K562 (cell line): ENCODE results near the gene TEAD3. TPM values are rescaled to one million over a fixed set of nuclear protein-coding genes. Genes with fewer than 3 reads are reported as not detected.

Source experiments
- ATAC-seq: fragments of 200-7000 bp; cut with Tn5 transposase; 3 replicates; pipeline ENCODE4 v1.9.1; 2020; ENCODE audit warnings: moderate library complexity
- BruUV-seq: library from RNA; stranded (reverse); fragments of 400-500 nt; replicated peaks from 2 replicates; lab custom pipeline; 2021; lab: Mats Ljungman, UMichigan
- CTCF ChIA-PET: fragments of 300-600 bp; formaldehyde crosslinking; extraction: SDS; loops from one replicate; lab custom pipeline; 2021; ENCODE audit warnings: low intra/inter-chr PET ratio; lab: Yijun Ruan, JAX
- POLR2A ChIA-PET: fragments of 300-600, 350-650 bp; sonication (Branson Sonifier 250); formaldehyde crosslinking; extraction: SDS; loops from one replicate; lab custom pipeline; 2021; ENCODE audit warnings: antibody characterized with exemption, inconsistent platforms; lab: Yijun Ruan, JAX
- DNase-seq, 4 experiments: peaks; one replicate each; pipeline versions ENCODE4 v3.0.0 to v3.0.0-alpha.2; 2011 to 2018; ENCODE audit warnings: low spot score in 3 of 4, mixed read lengths in 3 of 4; ENCODE audit errors: extremely low read depth in 1 of 4
- FAIRE-seq: peaks from 2 replicates; lab custom pipeline; 2011; peaks lifted over from hg19 to GRCh38; lab: Jason Lieb, UNC
- H2AFZ ChIP-seq: 2 replicates; pipeline ENCODE4 v1.6.0; 2011; ENCODE audit warnings: low read depth, low read length, control low read depth, inconsistent platforms
- H3K27ac ChIP-seq: fragments of 200-600 bp; 3 replicates; pipeline ENCODE4 v1.8.0; 2011; ENCODE audit warnings: low read depth, mild to moderate bottlenecking, control low read depth, inconsistent platforms, low read length, moderate library complexity, mixed read lengths; ENCODE audit errors: extremely low read depth
- H3K27me3 ChIP-seq, 2 experiments: fragments of 300-600 bp in 1 of 2; 2 replicates in 1 of 2; 3 replicates in 1 of 2; pipeline versions ENCODE4 v1.6.0 to v1.8.0; 2011; ENCODE audit warnings: inconsistent platforms in 2 of 2, low read length in 2 of 2, mild to moderate bottlenecking in 1 of 2, mixed read lengths in 1 of 2, moderate library complexity in 1 of 2; ENCODE audit not compliant: control insufficient read depth in 2 of 2, insufficient read depth in 2 of 2
- H3K36me3 ChIP-seq: fragments of 300-600 bp; 3 replicates; pipeline ENCODE4 v1.8.0; 2011; ENCODE audit warnings: mild to moderate bottlenecking, low read length, inconsistent platforms; ENCODE audit not compliant: control insufficient read depth, insufficient read depth
- H3K4me1 ChIP-seq, 2 experiments: fragments of 200-600 bp in 1 of 2; replicated peaks in 1 of 2; 2 replicates in 1 of 2; 3 replicates in 1 of 2; pipeline versions ENCODE4 v1.5.1 to v1.8.0; 2011; ENCODE audit warnings: inconsistent platforms in 2 of 2, low read length in 2 of 2, mild to moderate bottlenecking in 1 of 2, mixed read lengths in 1 of 2, moderate library complexity in 1 of 2; ENCODE audit not compliant: control insufficient read depth in 2 of 2, insufficient read depth in 2 of 2
- H3K4me2 ChIP-seq: 2 replicates; pipeline ENCODE4 v1.6.1; 2011; ENCODE audit warnings: low read length, control low read depth, inconsistent platforms, mixed read lengths; ENCODE audit not compliant: insufficient read depth
- H3K4me3 ChIP-seq: fragments of 200-600 bp; sonication (generic), shearing (Covaris generic); 2 replicates; pipeline ENCODE4 v1.5.1; 2016; ENCODE audit warnings: control low read depth, inconsistent platforms
- H3K79me2 ChIP-seq: fragments of 200-600 bp; 3 replicates; pipeline ENCODE4 v1.8.0; 2011; ENCODE audit warnings: low read length, inconsistent platforms; ENCODE audit not compliant: control insufficient read depth, insufficient read depth
- H3K9ac ChIP-seq, 2 experiments: 2 replicates each; pipeline versions ENCODE4 v1.6.0 to v1.6.1; 2011; ENCODE audit warnings: low read depth in 2 of 2, low read length in 2 of 2, control low read depth in 1 of 2, inconsistent platforms in 1 of 2, mild to moderate bottlenecking in 1 of 2, mixed read lengths in 1 of 2; ENCODE audit not compliant: insufficient read depth in 1 of 2
- H3K9me1 ChIP-seq: one replicate; pipeline ENCODE4 v1.6.0; 2011; ENCODE audit warnings: inconsistent platforms, mild to moderate bottlenecking, low read length, moderate library complexity; ENCODE audit not compliant: control insufficient read depth, insufficient read depth
- H3K9me3 ChIP-seq: replicated peaks from 2 replicates; pipeline ENCODE4 v1.5.1; 2011; ENCODE audit warnings: low read depth, low read length, inconsistent platforms; ENCODE audit not compliant: control insufficient read depth, insufficient read depth
- H4K20me1 ChIP-seq: replicated peaks from 2 replicates; pipeline ENCODE4 v1.6.1; 2011; ENCODE audit warnings: low read length, inconsistent platforms, mixed read lengths; ENCODE audit not compliant: control insufficient read depth, insufficient read depth
- CBX5 ChIP-seq: IDR thresholded peaks from 2 replicates; pipeline ENCODE4 v1.6.1; 2014; ENCODE audit warnings: low read depth, borderline replicate concordance
- CREM ChIP-seq: IDR thresholded peaks from 2 replicates; pipeline ENCODE4 v1.6.1; 2014; ENCODE audit warnings: antibody characterized with exemption, low read depth
- GTF2A2 ChIP-seq: IDR thresholded peaks from 2 replicates; pipeline ENCODE4 v1.6.1; 2016; ENCODE audit warnings: mild to moderate bottlenecking, missing genetic modification characterization, missing compliant biosample characterization
- HMBOX1 ChIP-seq: sonication (generic); IDR thresholded peaks from 2 replicates; pipeline ENCODE4 v1.6.1; 2016
- MBD1 ChIP-seq: fragments of 250-450 bp; sonication (Bioruptor Pico); IDR thresholded peaks from 2 replicates; pipeline ENCODE4 v1.8.0; 2022; ENCODE audit warnings: inconsistent platforms
- MEF2A ChIP-seq: IDR thresholded peaks from 2 replicates; pipeline ENCODE4 v1.6.1; 2011; ENCODE audit warnings: low read depth, mild to moderate bottlenecking, low read length, moderate library complexity; ENCODE audit not compliant: control insufficient read depth
- MYNN ChIP-seq, 2 experiments: sonication (generic); formaldehyde crosslinking in 1 of 2; IDR thresholded peaks; 2 replicates each; pipeline versions ENCODE4 v1.5.0 to v1.6.1; 2016 to 2020; ENCODE audit warnings: antibody characterized with exemption in 1 of 2, missing genetic modification reagents in 1 of 2
- NCOA1 ChIP-seq: fragments of 450-650 bp; IDR thresholded peaks from 2 replicates; pipeline ENCODE4 v1.6.1; 2016; ENCODE audit warnings: low read depth
- SETDB1 ChIP-seq: IDR thresholded peaks from one replicate; pipeline ENCODE4 v1.6.1; 2012; ENCODE audit warnings: low read length, control low read depth, inconsistent platforms
- ZBTB8A ChIP-seq: fragments of 450-650 bp; IDR thresholded peaks from 2 replicates; pipeline ENCODE4 v1.6.1; 2018; ENCODE audit warnings: mild to moderate bottlenecking, moderate library complexity; ENCODE audit not compliant: partially characterized antibody
- WGBS: fragments of 100-300 bp; shearing (Covaris generic); methylation state at CpG from one replicate; pipeline ENCODE4 v1.1.6; 2016; ENCODE audit warnings: low coverage, mixed read lengths; ENCODE audit not compliant: insufficient coverage; ENCODE audit errors: missing lambda C conversion rate; 5-methylcytosine and 5-hydroxymethylcytosine counted together
- in situ Hi-C: fragments of 300-500 bp; cut with MboI; formaldehyde crosslinking; loops from 4 replicates; pipeline ENCODE4 v1.15.0; 2018; ENCODE audit warnings: inconsistent platforms, mixed read lengths
- intact Hi-C: fragments of 100-400 bp; cut with micrococcal nuclease; formaldehyde crosslinking; loops from 2 replicates; pipeline ENCODE4 v1.14.2; 2022
- polyA plus RNA-seq, 8 experiments: library from polyadenylated mRNA; depleted of rRNA in 4 of 8; stranded (reverse) in 5 of 8; unstranded in 3 of 8; fragments of >200 nt; fragmentation: Nextera tagmentation in 2 of 8; fragmentation: Illumina TruSeq in 1 of 8; extraction: Ambion mirVana in 2 of 8; extraction: Trizol in 1 of 8; gene quantifications; 2 replicates each; pipeline versions ENCODE4 v1.2.1 to v1.2.3, GENCODE V29; 2011 to 2014; ENCODE audit warnings: inconsistent platforms in 1 of 8, missing spikeins in 1 of 8
- total RNA-seq, 7 experiments: library from RNA; depleted of rRNA in 6 of 7; stranded (reverse); fragments of >200 nt in 6 of 7; fragmentation: Illumina TruSeq in 2 of 7; extraction: Trizol in 2 of 7; gene quantifications; 2 replicates each; pipeline versions ENCODE4 v1.2.1 to v1.2.3, GENCODE V29; 2011 to 2021; ENCODE audit warnings: low replicate concordance in 1 of 7

Gene TEAD3
- total and polyA plus RNA-seq, 9 of the 15 experiments (the other 6 are each of a cell fraction or from before 2014, with no cell fraction given): 0.63 to 13.2 (median 3.3) TPM

DNA sequence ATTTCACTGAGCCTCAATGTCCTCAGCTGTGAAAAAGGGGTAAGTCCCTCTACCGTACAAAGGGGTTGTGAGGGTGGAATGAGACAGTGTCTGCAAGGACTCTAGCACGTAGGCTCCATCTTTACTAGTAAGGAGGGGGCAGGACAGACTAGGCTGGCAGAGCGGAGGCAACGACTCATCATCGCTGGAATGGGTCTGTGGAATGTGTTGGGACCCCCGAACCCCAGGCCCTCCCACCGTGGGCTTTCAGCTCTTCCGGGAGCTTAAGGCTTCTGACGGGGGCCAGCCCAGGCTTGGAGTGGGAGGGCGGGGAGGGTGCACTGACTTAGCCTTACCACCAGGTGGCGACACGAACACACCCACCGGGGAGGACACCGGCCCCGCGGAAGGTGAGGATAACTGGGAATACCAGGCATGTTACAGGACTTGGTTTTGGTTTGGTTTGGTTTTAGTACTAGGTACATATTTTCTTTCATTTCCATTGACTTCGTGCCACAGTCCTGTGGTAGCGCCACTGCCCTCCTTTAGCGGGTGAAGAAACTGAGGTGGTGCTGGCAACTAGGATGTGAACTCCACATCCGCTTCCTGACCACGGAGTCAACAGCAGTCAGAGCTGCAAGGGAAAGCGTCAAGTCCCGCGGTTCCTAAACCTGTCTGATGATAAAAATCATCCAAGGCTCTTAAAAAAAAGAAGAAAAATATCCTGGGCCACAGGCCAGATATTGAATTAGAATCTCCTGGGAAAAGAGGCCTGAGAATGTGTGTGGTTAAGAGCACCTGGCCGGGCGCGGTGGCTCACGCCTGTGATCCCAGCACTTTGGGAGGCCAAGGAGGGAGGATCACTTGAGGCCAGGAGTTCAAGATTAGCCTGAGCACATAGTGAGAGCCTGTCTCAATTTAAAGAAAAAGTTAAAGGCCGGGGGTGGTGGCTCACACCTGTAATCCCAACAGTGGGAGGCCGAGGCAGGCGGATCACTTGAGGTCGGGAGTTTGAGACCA is 26.1 kb upstream of the TEAD3 start:
- DNase-seq: peak; percentile 82 to 96 (median 92)
- WGBS: 26% methylated on average over 32 of the region's 32 CpGs
- Histone ChIP-seq H3K27me3 (peaks cover 21 to 46% of the 10 kb centered on the region in 2 experiments), H3K79me2 (no peaks in the 10 kb centered on the region), H4K20me1 (no peaks in the 10 kb centered on the region), H3K27ac (no peak overlapping the region), H3K4me2 (peak overlapping the region; percentile 42; the same call in 1 of the 2 replicates), H3K4me1 (peaks cover 0 to 3% of the 10 kb centered on the region in 2 experiments; a peak in 2 of 5 replicates), H2AFZ (peak overlapping the region; percentile 79), H3K4me3 (no peak overlapping the region), H3K9me3 (no peaks in the 10 kb centered on the region), H3K9me1 (no peaks in the 10 kb centered on the region), H3K36me3 (no peaks in the 10 kb centered on the region), H3K9ac (no peak overlapping the region)
- in situ Hi-C loops (loop anchor here (5.0 kb wide), 1 partner anchor 214 kb away; the partner anchor contains the start of gene ARMC12), intact Hi-C loops (loop anchor here (1.0 to 10.0 kb wide), 6 partner anchors 29 to 572 kb away; partner anchors contain the start of genes ARMC12 and DEF6)
- CTCF ChIA-PET: interaction anchor here (0.7 to 3.5 kb wide), 7 partner anchors 29 to 235 kb away, joined by 3 to 42 read pairs (median 4); partner anchors contain the start of gene ARMC12
- BruUV-seq: no TSS peak
- ATAC-seq: peak; percentile 92
- POLR2A ChIA-PET: interaction anchor here (0.5 to 0.7 kb wide), 2 partner anchors 13 to 555 kb away, joined by 3 read pairs; no protein-coding TSS in a partner anchor
- FAIRE-seq: peak; percentile 94
- no peak for TF ChIP-seq MEF2A
- peak; percentile 37; the same call in 1 of the 2 replicates for TF ChIP-seq CREM
- TF ChIP-seq ZBTB8A: no peak
- TF ChIP-seq MYNN (IDR thresholded peaks at IDR 0.05): peak; percentile 51; the same call in 1 of the 2 replicates
- no peak for TF ChIP-seq MYNN (CRISPR knock-in tag; IDR thresholded peaks at IDR 0.05)
- TF ChIP-seq CBX5: no peak
- 0 out of 2 replicates have a peak, but pooled peaks have one; percentile 40 for TF ChIP-seq MBD1 (CRISPR knock-in tag)
- no peak for TF ChIP-seq GTF2A2
- peak; percentile 81 for TF ChIP-seq HMBOX1
- peak; percentile 21; the same call in 1 of the 2 replicates for TF ChIP-seq NCOA1
- TF ChIP-seq SETDB1: no peak
